Immature natural killer cell (primary cell): ENCODE results near the gene APIP. TPM values are rescaled to one million over a fixed set of nuclear protein-coding genes. Genes with fewer than 3 reads are reported as not detected.

Source experiments
- DNase-seq, 3 donors: peaks; one replicate each; pipeline ENCODE4 v3.0.0; 2022; ENCODE audit warnings: mixed read lengths in 1 of 3
- H3K27ac Mint-ChIP-seq, 6 donors: one replicate each; pipeline ENCODE4 v1.8.0; 2020; ENCODE audit warnings: mixed read lengths in 6 of 6, mild to moderate bottlenecking in 5 of 6, inconsistent platforms in 4 of 6, moderate library complexity in 3 of 6
- H3K27me3 Mint-ChIP-seq, 3 donors: one replicate each; pipeline ENCODE4 v1.8.0; 2020 to 2021; ENCODE audit warnings: low read depth in 3 of 3, mild to moderate bottlenecking in 3 of 3, mixed read lengths in 3 of 3, moderate library complexity in 3 of 3, inconsistent platforms in 1 of 3
- H3K36me3 Mint-ChIP-seq, 3 donors: one replicate each; pipeline ENCODE4 v1.8.0; 2020; ENCODE audit warnings: mixed read lengths in 3 of 3, inconsistent platforms in 2 of 3, mild to moderate bottlenecking in 2 of 3
- H3K4me1 Mint-ChIP-seq, 2 donors: one replicate each; pipeline ENCODE4 v1.8.0; 2020; ENCODE audit warnings: inconsistent platforms in 2 of 2, mild to moderate bottlenecking in 2 of 2, mixed read lengths in 2 of 2, moderate library complexity in 1 of 2
- H3K4me3 Mint-ChIP-seq, 5 donors: one replicate each; pipeline ENCODE4 v1.8.0; 2020; ENCODE audit warnings: mild to moderate bottlenecking in 5 of 5, mixed read lengths in 5 of 5, inconsistent platforms in 3 of 5, moderate library complexity in 3 of 5
- H3K9me3 Mint-ChIP-seq, 6 donors: one replicate each; pipeline ENCODE4 v1.8.0; 2020; ENCODE audit warnings: mild to moderate bottlenecking in 6 of 6, mixed read lengths in 6 of 6, inconsistent platforms in 4 of 6, moderate library complexity in 3 of 6
- polyA plus RNA-seq, 3 donors: library from polyadenylated mRNA; unstranded; fragments of 300-500 nt; fragmentation: Illumina TruSeq; gene quantifications; one replicate each; pipeline ENCODE4 v1.2.3, GENCODE V29; 2021

APIP gene
- polyA plus RNA-seq, 3 donors from 2014 or later, result 13.3 to 29.6 (median 17.2) TPM

- no peaks in the 10 kb centered on the region for H3K4me1 Mint-ChIP-seq
- peaks cover 2 to 8% (median 3%) of the 10 kb centered on the region in 3 donors for H3K27me3 Mint-ChIP-seq
- H3K9me3 Mint-ChIP-seq, result no peaks in the 10 kb centered on the region
- no peak for DNase-seq
- H3K4me3 Mint-ChIP-seq, result no peak overlapping the region
- no peaks in the 10 kb centered on the region for H3K36me3 Mint-ChIP-seq
- no peak overlapping the region for H3K27ac Mint-ChIP-seq
These were observed 82.6 kb downstream of the APIP start for GRCh38 chr11:34833602-34834001.

Other genes starting within 250 kb of the APIP start
- gene PDHX, start 239 bp upstream of the APIP start, polyA plus RNA-seq, result 10 to 100 TPM; 12.8 to 17.1 (median 13.1) TPM
- 100 to 1,000 TPM; 213 to 247 (median 216) TPM for gene CD44, start 222.8 kb upstream of the APIP start, polyA plus RNA-seq